Vagina (tissue), 2 donors: ENCODE results near the gene TRABD2A. TPM values are rescaled to one million over a fixed set of nuclear protein-coding genes. Genes with fewer than 3 reads are reported as not detected.

Source experiments
- DNase-seq, 2 donors: peaks; one replicate each; pipeline ENCODE4 v3.0.0-alpha.2; 2017; ENCODE audit errors: extremely low spot score in 2 of 2
- H3K27ac ChIP-seq: fragments of 200-600 bp; sonication (generic); one replicate; pipeline ENCODE4 v1.5.1; 2019
- H3K27me3 ChIP-seq: fragments of 200-600 bp; sonication (generic); one replicate; pipeline ENCODE4 v1.5.1; 2019
- H3K36me3 ChIP-seq, 2 donors: fragments of 200-600 bp; sonication (generic); one replicate each; pipeline ENCODE4 v1.5.1; 2017 to 2019
- H3K4me1 ChIP-seq: fragments of 200-600 bp; sonication (generic); one replicate; pipeline ENCODE4 v1.5.1; 2019
- H3K4me3 ChIP-seq, 2 donors: fragments of 200-600 bp; sonication (generic); 1 replicate in 1 of 2; 2 replicates in 1 of 2; pipeline ENCODE4 v1.5.1; 2016 to 2019
- H3K9me3 ChIP-seq: fragments of 200-600 bp; sonication (generic); one replicate; pipeline ENCODE4 v1.5.1; 2019
- POLR2A ChIP-seq, 2 donors: fragments of 450-650 bp; IDR thresholded peaks; one replicate each; pipeline ENCODE4 v1.6.1; 2017; ENCODE audit warnings: antibody characterized with exemption in 2 of 2, mild to moderate bottlenecking in 2 of 2, moderate library complexity in 2 of 2
- POLR2AphosphoS5 ChIP-seq, 2 donors: sonication (generic); formaldehyde crosslinking; IDR thresholded peaks; one replicate each; pipeline ENCODE4 v1.9.0; 2017; ENCODE audit warnings: antibody characterized with exemption in 2 of 2, mild to moderate bottlenecking in 2 of 2, low read depth in 1 of 2; ENCODE audit not compliant: insufficient read depth in 1 of 2
- intact Hi-C: fragments of 100-400 bp; cut with DNase I; formaldehyde crosslinking; loops from one replicate; pipeline ENCODE4 v1.15.1; 2023
- total RNA-seq: library from RNA; depleted of rRNA; stranded (reverse); fragments of >200 nt; gene quantifications from one replicate; pipeline ENCODE4 v1.2.3, GENCODE V29; 2016
- TF ChIP-seq, protein P1 (sequence below), 3 experiments: fragments of 450-650 bp in 2 of 3; fragments of 200-600 bp in 1 of 3; sonication (generic) in 1 of 3; IDR thresholded peaks; one replicate each; pipeline ENCODE4 v1.5.1; 2017 to 2019; ENCODE audit warnings: antibody characterized with exemption in 3 of 3, mild to moderate bottlenecking in 2 of 3, moderate library complexity in 2 of 3

Gene TRABD2A
- total RNA-seq, 1 donor from 2014 or later = 5.4 TPM

DNA sequence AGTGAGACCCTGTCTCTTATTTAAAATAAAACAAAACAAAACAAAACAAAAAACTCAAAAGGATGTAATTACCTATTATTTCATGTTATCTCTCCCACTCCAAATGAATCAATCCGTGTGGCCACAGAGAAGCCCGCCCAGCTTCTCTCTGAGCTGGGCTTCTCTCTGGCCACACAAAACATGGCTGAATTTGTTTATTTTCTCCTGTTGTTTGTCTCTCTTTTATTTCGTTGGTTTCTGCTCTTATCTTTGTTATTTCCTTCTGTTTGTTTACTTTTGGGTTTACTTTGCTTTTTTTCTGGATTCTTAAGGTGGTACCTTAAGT lies 1.5 kb upstream of the TRABD2A start:
- H3K4me3 ChIP-seq = peak overlapping the region in 1 of 2 donors; percentile 43
- no peaks in the 10 kb centered on the region for H3K27me3 ChIP-seq
- DNase-seq = no peak
- H3K4me1 ChIP-seq = peaks cover 23% of the 10 kb centered on the region
- no peaks in the 10 kb centered on the region for H3K36me3 ChIP-seq
- intact Hi-C loops = loop anchor here (5.0 kb wide), 1 partner anchor 385 kb away; no protein-coding TSS in a partner anchor
- no peak overlapping the region for H3K27ac ChIP-seq
- TF ChIP-seq, protein P1, sequence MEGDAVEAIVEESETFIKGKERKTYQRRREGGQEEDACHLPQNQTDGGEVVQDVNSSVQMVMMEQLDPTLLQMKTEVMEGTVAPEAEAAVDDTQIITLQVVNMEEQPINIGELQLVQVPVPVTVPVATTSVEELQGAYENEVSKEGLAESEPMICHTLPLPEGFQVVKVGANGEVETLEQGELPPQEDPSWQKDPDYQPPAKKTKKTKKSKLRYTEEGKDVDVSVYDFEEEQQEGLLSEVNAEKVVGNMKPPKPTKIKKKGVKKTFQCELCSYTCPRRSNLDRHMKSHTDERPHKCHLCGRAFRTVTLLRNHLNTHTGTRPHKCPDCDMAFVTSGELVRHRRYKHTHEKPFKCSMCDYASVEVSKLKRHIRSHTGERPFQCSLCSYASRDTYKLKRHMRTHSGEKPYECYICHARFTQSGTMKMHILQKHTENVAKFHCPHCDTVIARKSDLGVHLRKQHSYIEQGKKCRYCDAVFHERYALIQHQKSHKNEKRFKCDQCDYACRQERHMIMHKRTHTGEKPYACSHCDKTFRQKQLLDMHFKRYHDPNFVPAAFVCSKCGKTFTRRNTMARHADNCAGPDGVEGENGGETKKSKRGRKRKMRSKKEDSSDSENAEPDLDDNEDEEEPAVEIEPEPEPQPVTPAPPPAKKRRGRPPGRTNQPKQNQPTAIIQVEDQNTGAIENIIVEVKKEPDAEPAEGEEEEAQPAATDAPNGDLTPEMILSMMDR (IDR thresholded peaks at IDR 0.05) = no peak
- TF ChIP-seq POLR2A (IDR thresholded peaks at IDR 0.05) = no peak
- no peak for TF ChIP-seq POLR2AphosphoS5 (IDR thresholded peaks at IDR 0.05; ENCODE audit: insufficient read depth in 1 of 2, low read depth in 1 of 2)
- no peaks in the 10 kb centered on the region for H3K9me3 ChIP-seq

DNA sequence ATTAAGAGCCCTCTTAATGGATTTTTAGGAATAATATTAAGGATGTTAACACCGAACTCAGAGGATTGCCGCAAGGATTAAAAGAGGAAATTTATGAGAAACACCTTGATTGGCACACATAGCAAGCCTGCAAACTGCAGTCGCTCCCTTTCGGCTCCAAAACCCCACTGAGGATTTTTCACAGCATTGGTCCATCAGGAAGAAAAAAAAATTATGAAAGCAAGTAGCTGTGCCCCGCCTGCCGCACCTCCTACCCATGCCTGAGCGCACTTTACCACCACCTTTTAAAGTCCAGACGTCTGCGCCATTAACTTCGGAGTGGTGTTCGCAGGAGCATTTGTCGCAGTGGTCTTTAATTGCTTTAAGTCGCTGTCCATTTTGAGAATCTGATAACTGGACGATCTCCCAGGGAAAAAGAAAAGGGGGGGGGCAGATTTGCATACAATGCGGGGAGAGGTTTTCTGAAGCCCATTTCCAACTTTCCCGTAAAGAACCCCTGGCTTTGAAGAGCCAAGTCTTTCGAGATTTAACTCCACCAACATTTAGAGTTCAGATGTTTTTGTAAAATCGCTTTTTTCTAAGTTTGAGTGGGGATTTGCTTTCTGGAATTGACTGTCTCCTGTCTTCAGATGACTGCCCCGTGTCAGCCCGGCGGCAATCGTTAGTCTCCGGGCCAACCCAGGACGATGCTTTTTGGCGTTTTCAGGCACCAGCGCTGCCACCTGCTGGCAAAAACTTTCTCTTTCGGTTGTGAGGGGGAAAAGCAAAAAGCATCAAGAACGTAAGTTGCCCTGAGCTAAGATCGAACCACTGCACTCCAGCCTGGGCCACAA lies 913 bp upstream of the TRABD2A start:
- DNase-seq = no peak
- H3K4me1 ChIP-seq = peaks cover 23% of the 10 kb centered on the region
- no peaks in the 10 kb centered on the region for H3K27me3 ChIP-seq
- intact Hi-C loops = loop anchor here (5.0 kb wide), 1 partner anchor 384 kb away; no protein-coding TSS in a partner anchor
- H3K36me3 ChIP-seq = no peaks in the 10 kb centered on the region
- H3K4me3 ChIP-seq = peak overlapping the region; percentile 43 to 46
- H3K27ac ChIP-seq = peak overlapping the region; percentile 15
- TF ChIP-seq POLR2A (IDR thresholded peaks at IDR 0.05) (no peak), POLR2AphosphoS5 (IDR thresholded peaks at IDR 0.05; ENCODE audit: insufficient read depth in 1 of 2, low read depth in 1 of 2) (peak in 1 of 2 donors; percentile 45)
- TF ChIP-seq, protein P1 (IDR thresholded peaks at IDR 0.05) = peak; percentile 30 to 64 (median 45)
- H3K9me3 ChIP-seq = no peaks in the 10 kb centered on the region

DNA sequence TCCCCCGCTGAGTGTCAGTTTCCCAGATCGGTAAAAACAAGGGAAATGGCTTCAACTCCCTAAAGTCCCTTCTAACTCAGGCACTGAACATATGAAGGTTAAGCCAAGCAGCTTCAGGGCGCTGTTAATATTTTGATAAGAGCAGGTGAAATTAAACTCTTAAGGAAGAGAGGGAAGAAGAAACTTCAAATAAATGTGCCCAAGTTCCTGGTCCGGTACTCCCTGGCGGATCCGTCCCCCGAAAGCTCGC lies 564 bp downstream of the TRABD2A start:
- Histone ChIP-seq H3K4me3 (peak overlapping the region; percentile 43 to 46), H3K4me1 (peaks cover 23% of the 10 kb centered on the region), H3K9me3 (no peaks in the 10 kb centered on the region), H3K27me3 (no peaks in the 10 kb centered on the region), H3K27ac (no peak overlapping the region), H3K36me3 (no peaks in the 10 kb centered on the region)
- TF ChIP-seq POLR2AphosphoS5 (IDR thresholded peaks at IDR 0.05; ENCODE audit: insufficient read depth in 1 of 2, low read depth in 1 of 2) = no peak
- TF ChIP-seq, protein P1 (IDR thresholded peaks at IDR 0.05) = no peak
- TF ChIP-seq POLR2A (IDR thresholded peaks at IDR 0.05) = no peak
- no peak for DNase-seq
- intact Hi-C loops = loop anchor here (5.0 kb wide), 1 partner anchor 383 kb away; no protein-coding TSS in a partner anchor

DNA sequence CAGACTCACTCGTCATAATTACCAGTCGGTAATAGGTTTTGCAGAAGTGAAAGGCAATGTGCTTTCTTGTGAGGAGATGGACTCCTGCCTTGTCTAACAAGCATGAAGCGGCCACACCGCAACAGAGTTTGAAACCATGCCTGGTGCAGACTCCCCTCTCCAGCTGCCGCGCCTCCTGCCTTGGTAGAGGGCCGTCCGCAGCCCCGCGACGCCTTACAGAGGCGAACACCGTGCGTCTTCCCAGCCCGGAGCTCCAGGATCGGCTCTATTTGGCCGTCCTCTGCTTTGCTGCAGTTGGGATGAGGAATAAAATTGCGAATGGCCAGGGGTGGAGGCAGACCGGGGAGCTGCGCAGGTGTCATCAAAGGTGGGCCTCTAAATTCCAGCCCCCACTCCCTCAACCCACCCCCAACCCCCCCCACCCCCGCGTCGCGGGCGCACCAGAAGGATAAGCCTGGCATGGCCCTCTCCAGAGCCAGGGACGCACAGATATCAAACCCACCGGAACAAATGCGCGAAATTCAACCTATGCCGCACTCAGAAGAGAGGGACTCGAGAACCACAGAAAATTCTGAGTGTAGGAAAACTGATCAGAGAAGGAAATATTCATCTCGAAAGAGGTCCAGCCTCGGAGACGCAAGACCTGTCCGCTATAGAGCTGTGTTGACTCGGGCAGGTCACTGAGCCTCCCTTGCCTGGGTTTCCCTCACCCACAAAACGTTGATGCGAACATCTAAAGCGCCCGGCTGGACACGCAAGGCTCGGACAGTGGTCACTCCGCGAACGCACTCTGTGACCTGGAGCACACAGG lies 1.1 kb downstream of the TRABD2A start:
- Histone ChIP-seq H3K36me3 (no peaks in the 10 kb centered on the region), H3K4me3 (peak overlapping the region; percentile 43 to 46), H3K27ac (no peak overlapping the region), H3K9me3 (no peaks in the 10 kb centered on the region), H3K4me1 (peaks cover 23% of the 10 kb centered on the region), H3K27me3 (no peaks in the 10 kb centered on the region)
- intact Hi-C loops = loop anchor here (5.0 kb wide), 1 partner anchor 382 kb away; no protein-coding TSS in a partner anchor
- TF ChIP-seq, protein P1 (IDR thresholded peaks at IDR 0.05) = no peak
- no peak for TF ChIP-seq POLR2AphosphoS5 (IDR thresholded peaks at IDR 0.05; ENCODE audit: insufficient read depth in 1 of 2, low read depth in 1 of 2)
- no peak for TF ChIP-seq POLR2A (IDR thresholded peaks at IDR 0.05)
- no peak for DNase-seq
